ENCODE measurements around the gene AKAP13.
A peak's percentile ranks its signal among the peaks of the same experiment; 100 is the strongest.

The AKAP13 gene

DNA sequence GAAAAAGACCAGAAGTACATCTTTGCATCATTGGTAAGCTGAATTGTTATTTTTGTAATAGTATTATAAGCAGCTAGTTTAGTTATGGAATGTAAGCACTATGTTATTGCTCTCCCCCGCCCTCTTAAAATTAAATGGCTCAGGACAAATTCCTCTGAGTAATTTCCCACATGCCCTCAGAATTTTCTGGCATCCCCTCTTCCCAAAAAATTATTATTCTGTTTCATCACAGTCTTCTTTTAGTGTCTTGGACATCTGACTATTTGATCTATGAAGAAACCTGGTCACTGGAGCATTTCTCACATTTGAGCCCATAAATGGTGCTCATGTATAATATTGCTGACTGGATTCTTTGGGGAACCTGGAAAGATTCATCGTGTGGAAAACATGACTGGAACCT lies 346.1 kb downstream of the AKAP13 start:
- Histone ChIP-seq H3K4me2 (ENCODE audit: low read depth, low read length, poor library complexity, severe bottlenecking) (no peak overlapping the region), H3K9me3 (ENCODE audit: insufficient read depth, low read length) (no peaks in the 10 kb centered on the region), H3K9ac (ENCODE audit: low read length) (no peak overlapping the region), H3K27me3 (ENCODE audit: low read length) (no peaks in the 10 kb centered on the region), H3K36me3 (ENCODE audit: low read length) (peaks cover 82% of the 10 kb centered on the region), H3K4me3 (ENCODE audit: insufficient read depth, low read length, poor library complexity, severe bottlenecking) (no peak overlapping the region), H3K27ac (ENCODE audit: low read depth, low read length) (no peak overlapping the region), H3F3A (ENCODE audit: insufficient read depth) (peaks cover 9% of the 10 kb centered on the region; the same call in 1 of the 2 replicates), H4K20me1 (ENCODE audit: low read depth, low read length) (no peaks in the 10 kb centered on the region), H2AFZ (ENCODE audit: low read depth, low read length, severe bottlenecking) (no peak overlapping the region), H3K79me2 (ENCODE audit: insufficient read depth, low read length) (no peaks in the 10 kb centered on the region), H3K9me2 (replicated peaks; ENCODE audit: insufficient read depth, low read length) (no peaks in the 10 kb centered on the region)
- TF ChIP-seq EZH2phosphoT487 (conservative IDR thresholded peaks at IDR 0.05; ENCODE audit: low read length): no peak

GRCh38 chr15:85727068-85727467 lies 346.7 kb downstream of the AKAP13 start:
- Histone ChIP-seq H3K27me3 (ENCODE audit: low read length) (no peaks in the 10 kb centered on the region), H3K36me3 (ENCODE audit: low read length) (peaks cover 82% of the 10 kb centered on the region), H2AFZ (ENCODE audit: low read depth, low read length, severe bottlenecking) (no peak overlapping the region), H3K4me3 (ENCODE audit: insufficient read depth, low read length, poor library complexity, severe bottlenecking) (no peak overlapping the region), H3F3A (ENCODE audit: insufficient read depth) (peaks cover 9% of the 10 kb centered on the region; the same call in 1 of the 2 replicates), H3K4me2 (ENCODE audit: low read depth, low read length, poor library complexity, severe bottlenecking) (no peak overlapping the region), H3K9me3 (ENCODE audit: insufficient read depth, low read length) (no peaks in the 10 kb centered on the region), H4K20me1 (ENCODE audit: low read depth, low read length) (no peaks in the 10 kb centered on the region), H3K9me2 (replicated peaks; ENCODE audit: insufficient read depth, low read length) (no peaks in the 10 kb centered on the region), H3K9ac (ENCODE audit: low read length) (no peak overlapping the region), H3K27ac (ENCODE audit: low read depth, low read length) (no peak overlapping the region), H3K79me2 (ENCODE audit: insufficient read depth, low read length) (no peaks in the 10 kb centered on the region)
- TF ChIP-seq, protein P1, sequence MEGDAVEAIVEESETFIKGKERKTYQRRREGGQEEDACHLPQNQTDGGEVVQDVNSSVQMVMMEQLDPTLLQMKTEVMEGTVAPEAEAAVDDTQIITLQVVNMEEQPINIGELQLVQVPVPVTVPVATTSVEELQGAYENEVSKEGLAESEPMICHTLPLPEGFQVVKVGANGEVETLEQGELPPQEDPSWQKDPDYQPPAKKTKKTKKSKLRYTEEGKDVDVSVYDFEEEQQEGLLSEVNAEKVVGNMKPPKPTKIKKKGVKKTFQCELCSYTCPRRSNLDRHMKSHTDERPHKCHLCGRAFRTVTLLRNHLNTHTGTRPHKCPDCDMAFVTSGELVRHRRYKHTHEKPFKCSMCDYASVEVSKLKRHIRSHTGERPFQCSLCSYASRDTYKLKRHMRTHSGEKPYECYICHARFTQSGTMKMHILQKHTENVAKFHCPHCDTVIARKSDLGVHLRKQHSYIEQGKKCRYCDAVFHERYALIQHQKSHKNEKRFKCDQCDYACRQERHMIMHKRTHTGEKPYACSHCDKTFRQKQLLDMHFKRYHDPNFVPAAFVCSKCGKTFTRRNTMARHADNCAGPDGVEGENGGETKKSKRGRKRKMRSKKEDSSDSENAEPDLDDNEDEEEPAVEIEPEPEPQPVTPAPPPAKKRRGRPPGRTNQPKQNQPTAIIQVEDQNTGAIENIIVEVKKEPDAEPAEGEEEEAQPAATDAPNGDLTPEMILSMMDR (IDR thresholded peaks at IDR 0.05; ENCODE audit: insufficient read depth, low read length, poor library complexity, severe bottlenecking): no peak
- TF ChIP-seq EZH2phosphoT487 (conservative IDR thresholded peaks at IDR 0.05; ENCODE audit: low read length): no peak

DNA sequence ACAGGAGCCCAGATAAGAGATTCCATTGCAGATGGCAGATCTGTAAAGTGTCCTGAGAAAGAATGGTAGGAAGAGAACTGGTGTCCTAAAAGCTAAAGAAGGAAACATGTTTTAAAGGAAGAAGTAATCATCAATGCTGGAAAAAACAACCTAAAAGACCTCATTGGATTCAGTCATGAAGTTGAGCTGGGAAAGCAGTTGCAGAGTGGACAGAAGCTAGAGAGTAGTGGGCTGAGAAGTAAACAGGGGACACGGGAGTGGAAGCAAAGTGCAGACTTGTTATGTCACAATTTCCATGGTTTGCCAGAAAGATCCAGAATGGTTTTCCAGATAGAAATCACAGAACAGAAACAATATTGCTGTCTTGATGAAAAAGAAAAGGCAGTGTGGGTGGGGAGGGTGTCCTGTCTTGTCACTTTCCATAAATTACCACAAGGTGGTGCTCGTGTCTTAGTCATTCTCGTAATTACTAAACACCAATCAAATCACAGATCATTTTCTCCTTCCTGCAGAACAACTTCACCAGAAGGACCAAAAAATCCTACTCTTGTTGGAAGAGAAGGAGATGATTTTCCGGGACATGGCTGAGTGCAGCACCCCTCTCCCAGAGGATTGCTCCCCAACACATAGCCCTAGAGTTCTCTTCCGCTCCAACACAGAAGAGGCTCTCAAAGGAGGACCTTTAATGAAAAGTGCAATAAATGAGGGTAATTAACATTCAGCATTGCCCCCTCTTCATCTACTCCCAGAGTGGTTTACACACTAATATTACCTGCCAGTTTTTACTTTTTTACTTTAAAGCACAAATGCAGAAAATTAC lies 349.8 kb downstream of the AKAP13 start:
- H3K9me2 ChIP-seq (replicated peaks; ENCODE audit: insufficient read depth, low read length): no peaks in the 10 kb centered on the region
- 0 out of 2 replicates have a peak overlapping the region, but pooled peaks have one; percentile 6 for H3K27ac ChIP-seq (ENCODE audit: low read depth, low read length)
- H3K9me3 ChIP-seq (ENCODE audit: insufficient read depth, low read length): no peaks in the 10 kb centered on the region
- H3K4me2 ChIP-seq (ENCODE audit: low read depth, low read length, poor library complexity, severe bottlenecking): no peak overlapping the region
- H3F3A ChIP-seq (ENCODE audit: insufficient read depth): peaks cover 9% of the 10 kb centered on the region; the same call in 1 of the 2 replicates
- H3K36me3 ChIP-seq (ENCODE audit: low read length): peaks cover 75% of the 10 kb centered on the region
- no peaks in the 10 kb centered on the region for H4K20me1 ChIP-seq (ENCODE audit: low read depth, low read length)
- no peaks in the 10 kb centered on the region for H3K27me3 ChIP-seq (ENCODE audit: low read length)
- no peak overlapping the region for H3K4me3 ChIP-seq (ENCODE audit: insufficient read depth, low read length, poor library complexity, severe bottlenecking)
- no peaks in the 10 kb centered on the region for H3K79me2 ChIP-seq (ENCODE audit: insufficient read depth, low read length)
- no peak for TF ChIP-seq EZH2phosphoT487 (conservative IDR thresholded peaks at IDR 0.05; ENCODE audit: low read length)
- TF ChIP-seq, protein P1 (IDR thresholded peaks at IDR 0.05; ENCODE audit: insufficient read depth, low read length, poor library complexity, severe bottlenecking): peak; percentile 41
- no peak overlapping the region for H3K9ac ChIP-seq (ENCODE audit: low read length)
- H2AFZ ChIP-seq (ENCODE audit: low read depth, low read length, severe bottlenecking): no peak overlapping the region

GRCh38 chr15:85733416-85733815 lies 353.0 kb downstream of the AKAP13 start:
- H3K36me3 ChIP-seq (ENCODE audit: low read length): peaks cover 60% of the 10 kb centered on the region

More at GRCh38 chr15:85733416-85733815, 353.0 kb downstream of the AKAP13 start:
- no peak overlapping the region for H2AFZ ChIP-seq (ENCODE audit: low read depth, low read length, severe bottlenecking)
- no peak overlapping the region for H3K27ac ChIP-seq (ENCODE audit: low read depth, low read length)
- no peaks in the 10 kb centered on the region for H3K79me2 ChIP-seq (ENCODE audit: insufficient read depth, low read length)
- peaks cover 8% of the 10 kb centered on the region; the same call in 1 of the 2 replicates for H3F3A ChIP-seq (ENCODE audit: insufficient read depth)
- H3K27me3 ChIP-seq (ENCODE audit: low read length): no peaks in the 10 kb centered on the region
- no peak overlapping the region for H3K4me3 ChIP-seq (ENCODE audit: insufficient read depth, low read length, poor library complexity, severe bottlenecking)
- no peaks in the 10 kb centered on the region for H3K9me2 ChIP-seq (replicated peaks; ENCODE audit: insufficient read depth, low read length)
- H3K4me2 ChIP-seq (ENCODE audit: low read depth, low read length, poor library complexity, severe bottlenecking): no peak overlapping the region
- no peaks in the 10 kb centered on the region for H4K20me1 ChIP-seq (ENCODE audit: low read depth, low read length)
- H3K9me3 ChIP-seq (ENCODE audit: insufficient read depth, low read length): no peaks in the 10 kb centered on the region
- H3K9ac ChIP-seq (ENCODE audit: low read length): no peak overlapping the region
- TF ChIP-seq, protein P1 (IDR thresholded peaks at IDR 0.05; ENCODE audit: insufficient read depth, low read length, poor library complexity, severe bottlenecking): no peak
- no peak for TF ChIP-seq EZH2phosphoT487 (conservative IDR thresholded peaks at IDR 0.05; ENCODE audit: low read length)

Measured in SU-DHL-6 (cell line).